B cell (primary cell): ENCODE results near the gene CCL7. TPM values are rescaled to one million over a fixed set of nuclear protein-coding genes. Genes with fewer than 3 reads are reported as not detected.

Experiments used
- ATAC-seq: fragments of 200-7000 bp; cut with Tn5 transposase; one replicate; pipeline ENCODE4 v1.10.0; 2021; ENCODE audit warnings: low read depth, mild to moderate bottlenecking, moderate number of reproducible peaks, moderate library complexity
- CTCF ChIA-PET: fragments of 350-600 bp; sonication (Branson Sonifier 250); formaldehyde crosslinking; loops from one replicate; lab custom pipeline; 2021; ENCODE audit warnings: antibody characterized with exemption, inconsistent platforms; lab: Charles Lee
- POLR2A ChIA-PET: fragments of 350-600 bp; sonication (Branson Sonifier 250); formaldehyde crosslinking; loops from one replicate; lab custom pipeline; 2021; ENCODE audit warnings: antibody characterized with exemption; lab: Charles Lee
- DNase-seq: peaks from one replicate; pipeline ENCODE4 v3.0.0; 2013
- H2AFZ ChIP-seq: 2 replicates; pipeline ENCODE4 v1.6.1; 2012; ENCODE audit warnings: mild to moderate bottlenecking, low read depth, low read length; ENCODE audit not compliant: insufficient read depth, poor library complexity, severe bottlenecking
- H3K27ac ChIP-seq, 2 donors: 1 replicate in 1 of 2; 2 replicates in 1 of 2; pipeline ENCODE4 v1.5.1; 2012 to 2013; ENCODE audit warnings: low read length in 2 of 2, mild to moderate bottlenecking in 2 of 2, moderate library complexity in 1 of 2
- H3K27me3 ChIP-seq, 4 experiments: fragments of 200-600 bp in 1 of 4; sonication (generic) in 1 of 4; replicated peaks in 1 of 4; 1 replicate in 2 of 4; 2 replicates in 2 of 4; pipeline versions ENCODE4 v1.6.1 to v1.7.0; 2013 to 2016; ENCODE audit warnings: low read length in 3 of 4, mild to moderate bottlenecking in 2 of 4, mixed read lengths in 1 of 4, moderate library complexity in 1 of 4; ENCODE audit not compliant: insufficient read depth in 4 of 4, control insufficient read depth in 3 of 4; ENCODE audit errors: control extremely low read depth in 1 of 4
- H3K36me3 ChIP-seq, 2 experiments: replicated peaks in 1 of 2; 1 replicate in 1 of 2; 2 replicates in 1 of 2; pipeline versions ENCODE4 v1.6.1 to v1.7.1; 2013; ENCODE audit warnings: low read length in 1 of 2; ENCODE audit not compliant: insufficient read depth in 2 of 2, control insufficient read depth in 1 of 2; ENCODE audit errors: control extremely low read depth in 1 of 2, extremely low read depth in 1 of 2
- H3K4me1 ChIP-seq, 2 donors: fragments of 200-600 bp in 1 of 2; sonication (generic) in 1 of 2; 1 replicate in 1 of 2; 2 replicates in 1 of 2; pipeline versions ENCODE4 v1.5.1 to v1.6.1; 2013 to 2017; ENCODE audit warnings: low read length in 2 of 2; ENCODE audit not compliant: control insufficient read depth in 2 of 2, insufficient read depth in 2 of 2
- H3K4me2 ChIP-seq: replicated peaks from 2 replicates; pipeline ENCODE3; 2012; ENCODE audit warnings: mild to moderate bottlenecking, low read depth, low read length; ENCODE audit not compliant: poor library complexity, severe bottlenecking
- H3K4me3 ChIP-seq, 5 experiments: fragments of 200-600 bp in 1 of 5; sonication (generic) in 1 of 5; 1 replicate in 3 of 5; 2 replicates in 2 of 5; pipeline versions ENCODE4 v1.5.1 to v1.7.0; 2011 to 2016; ENCODE audit warnings: low read length in 4 of 5, mild to moderate bottlenecking in 4 of 5, low read depth in 2 of 5, control low read depth in 1 of 5, moderate library complexity in 1 of 5; ENCODE audit not compliant: insufficient read depth in 1 of 5; ENCODE audit errors: control extremely low read depth in 1 of 5, extremely low read depth in 1 of 5
- H3K79me2 ChIP-seq: fragments of 200-600 bp; sonication (generic); one replicate; pipeline ENCODE4 v1.6.0; 2016; ENCODE audit warnings: low read length; ENCODE audit not compliant: control insufficient read depth, insufficient read depth
- H3K9ac ChIP-seq: fragments of 200-600 bp; sonication (generic); 2 replicates; pipeline ENCODE4 v1.6.1; 2017; ENCODE audit warnings: mild to moderate bottlenecking, low read length, moderate library complexity
- H3K9me3 ChIP-seq, 3 donors: one replicate each; pipeline versions ENCODE4 v1.6.1 to v1.7.1; 2013; ENCODE audit warnings: low read length in 2 of 3; ENCODE audit not compliant: control insufficient read depth in 2 of 3, insufficient read depth in 1 of 3; ENCODE audit errors: control extremely low read depth in 1 of 3
- H4K20me1 ChIP-seq: 2 replicates; pipeline ENCODE4 v1.6.0; 2012; ENCODE audit warnings: mild to moderate bottlenecking, low read length; ENCODE audit not compliant: insufficient read depth, control insufficient read depth, poor library complexity, severe bottlenecking
- H3K27ac Mint-ChIP-seq: one replicate; pipeline ENCODE4 v1.8.0; 2021; ENCODE audit warnings: mixed read lengths
- H3K27me3 Mint-ChIP-seq: one replicate; pipeline ENCODE4 v1.8.0; 2021; ENCODE audit warnings: mixed read lengths
- H3K4me1 Mint-ChIP-seq: one replicate; pipeline ENCODE4 v1.8.0; 2021; ENCODE audit warnings: mixed read lengths
- H3K4me3 Mint-ChIP-seq: one replicate; pipeline ENCODE4 v1.8.0; 2021; ENCODE audit warnings: mixed read lengths
- H3K9me3 Mint-ChIP-seq: one replicate; pipeline ENCODE4 v1.8.0; 2022; ENCODE audit warnings: mixed read lengths; ENCODE audit not compliant: insufficient read depth
- CTCF ChIP-seq: fragments of 200-600 bp; IDR thresholded peaks from one replicate; pipeline ENCODE4 v1.8.0; 2022; ENCODE audit warnings: antibody characterized with exemption, mild to moderate bottlenecking
- EZH2 ChIP-seq: IDR thresholded peaks from 2 replicates; pipeline ENCODE4 v1.6.1; 2012; ENCODE audit warnings: borderline replicate concordance, low read depth, mild to moderate bottlenecking, moderate library complexity, low read length; ENCODE audit not compliant: insufficient read depth, poor library complexity, severe bottlenecking
- WGBS: methylation state at CpG from one replicate; pipeline ENCODE4 v1.1.5; 2013; ENCODE audit warnings: missing lambda C conversion rate; ENCODE audit not compliant: insufficient coverage; 5-methylcytosine and 5-hydroxymethylcytosine counted together
- intact Hi-C: fragments of 100-400 bp; cut with micrococcal nuclease; formaldehyde crosslinking; loops from one replicate; pipeline ENCODE4 v1.10.0; 2022
- polyA plus RNA-seq: library from polyadenylated mRNA; depleted of rRNA; stranded (reverse); fragments of >200 nt; gene quantifications from 2 replicates; pipeline ENCODE4 v1.2.3, GENCODE V29; 2012
- total RNA-seq, 2 donors: library from RNA; stranded (reverse); fragments of 120-200 nt in 1 of 2; gene quantifications; 1 replicate in 1 of 2; 2 replicates in 1 of 2; pipeline versions ENCODE4 v1.2.3 to v1.2.4, GENCODE V29; 2013 to 2022

CCL7 gene
- total and polyA plus RNA-seq, 2 donors (not counting 1 experiment from before 2014, with no cell fraction given): not detected

GRCh38 chr17:34254651-34255380 is 15.2 kb upstream of the CCL7 start, which contains the start of gene CCL2:
Gene CCL2 (plus strand): TSS chr17:34255285. CDS start chr17:34255350, 65 bp downstream.
- Mint-ChIP-seq H3K4me3 (no peak within 1 kb of the TSS), H3K9me3 (no peaks in the 10 kb centered on the region), H3K27ac (no peak within 1 kb of the TSS), H3K27me3 (peaks cover 42% of the 10 kb centered on the region), H3K4me1 (peaks cover 9% of the 10 kb centered on the region)
- TF ChIP-seq CTCF (no peak), EZH2 (no peak)
- no peak within 1 kb of the TSS for H2AFZ ChIP-seq
- POLR2A ChIA-PET: no interaction called here
- no peaks in the 10 kb centered on the region for H3K79me2 ChIP-seq
- CTCF ChIA-PET: no interaction called here
- H3K4me2 ChIP-seq: no peak within 1 kb of the TSS
- H3K4me3 ChIP-seq: no peak within 1 kb of the TSS
- H3K4me1 ChIP-seq: peaks cover 10 to 14% of the 10 kb centered on the region in 2 donors
- no peak within 1 kb of the TSS for H3K9ac ChIP-seq
- H3K27me3 ChIP-seq: peaks cover 0 to 27% (median 19%) of the 10 kb centered on the region in 4 experiments
- H3K27ac ChIP-seq: no peak within 1 kb of the TSS
- H3K9me3 ChIP-seq: no peaks in the 10 kb centered on the region
- DNase-seq (no peak), ATAC-seq (no peak)
- no peaks in the 10 kb centered on the region for H4K20me1 ChIP-seq
- intact Hi-C loops: no loop called here
- no peaks in the 10 kb centered on the region for H3K36me3 ChIP-seq
- 12% methylated on average over 10 of the region's 11 CpGs for WGBS

GRCh38 chr17:34255381-34255732 is 14.7 kb upstream of the CCL7 start:
- no peaks in the 10 kb centered on the region for H3K79me2 ChIP-seq
- no peak overlapping the region for H3K4me2 ChIP-seq
- H3K36me3 ChIP-seq: no peaks in the 10 kb centered on the region
- ChIA-PET CTCF (interaction anchor here (2.1 kb wide), 1 partner anchor 106 kb away, joined by 8 read pairs; no protein-coding TSS in a partner anchor), POLR2A (no interaction called here)
- H3K4me3 Mint-ChIP-seq: no peak overlapping the region
- H3K27me3 ChIP-seq: peaks cover 0 to 27% (median 19%) of the 10 kb centered on the region in 4 experiments
- no peak overlapping the region for H3K4me3 ChIP-seq
- DNase-seq (no peak), ATAC-seq (no peak)
- peaks cover 10 to 14% of the 10 kb centered on the region in 2 donors for H3K4me1 ChIP-seq
- no peak overlapping the region for H2AFZ ChIP-seq
- H3K4me1 Mint-ChIP-seq: peaks cover 9% of the 10 kb centered on the region
- H3K27ac ChIP-seq: no peak overlapping the region
- H3K9me3 ChIP-seq: no peaks in the 10 kb centered on the region
- H3K27me3 Mint-ChIP-seq: peaks cover 45% of the 10 kb centered on the region
- H3K9ac ChIP-seq: no peak overlapping the region
- no peaks in the 10 kb centered on the region for H3K9me3 Mint-ChIP-seq
- WGBS: 35% methylated on average over 3 of the region's 5 CpGs
- intact Hi-C loops: no loop called here
- H3K27ac Mint-ChIP-seq: no peak overlapping the region
- H4K20me1 ChIP-seq: no peaks in the 10 kb centered on the region
- TF ChIP-seq EZH2: no peak
- no peak for TF ChIP-seq CTCF
